HepG2 (cell line): ENCODE data around the gene COL18A1. TPM values are rescaled to one million over a fixed set of nuclear protein-coding genes. Genes with fewer than 3 reads are reported as not detected.

Experiments used
- ARID2 ChIP-seq: sonication (generic); formaldehyde crosslinking; IDR thresholded peaks from 2 replicates; pipeline ENCODE4 v1.8.1; 2022; ENCODE audit warnings: mild to moderate bottlenecking, missing genetic modification reagents, borderline replicate concordance
- ATF4 ChIP-seq, 2 experiments: fragments of 450-650 bp in 1 of 2; sonication (generic) in 1 of 2; formaldehyde crosslinking; IDR thresholded peaks; 2 replicates each; pipeline versions ENCODE4 v1.5.0 to v1.8.0; 2020 to 2022; ENCODE audit warnings: mild to moderate bottlenecking in 1 of 2, missing genetic modification reagents in 1 of 2
- FOXP4 ChIP-seq: sonication (generic); formaldehyde crosslinking; IDR thresholded peaks from 2 replicates; pipeline ENCODE4 v1.4.0; 2020; ENCODE audit warnings: missing genetic modification reagents
- MEIS1 ChIP-seq: sonication (generic); formaldehyde crosslinking; IDR thresholded peaks from 2 replicates; pipeline ENCODE4 v1.9.0; 2021; ENCODE audit warnings: mild to moderate bottlenecking, missing genetic modification reagents, moderate library complexity, borderline replicate concordance
- MTERF4 ChIP-seq: sonication (generic); formaldehyde crosslinking; IDR thresholded peaks from 2 replicates; pipeline ENCODE4 v1.8.0; 2023; ENCODE audit warnings: mild to moderate bottlenecking, missing genetic modification reagents
- RBM22 ChIP-seq: fragments of 200-400 bp; formaldehyde crosslinking; optimal IDR thresholded peaks from 2 replicates; pipeline ENCODE3; 2017; ENCODE audit warnings: mild to moderate bottlenecking, low read length, moderate library complexity
- RERE ChIP-seq: IDR thresholded peaks from 2 replicates; pipeline ENCODE4 v1.6.1; 2016; ENCODE audit warnings: low read depth, missing genetic modification reagents, missing compliant biosample characterization
- THAP11 ChIP-seq: IDR thresholded peaks from 2 replicates; pipeline ENCODE4 v1.6.1; 2016; ENCODE audit warnings: missing biosample characterization, missing genetic modification reagents
- THYN1 ChIP-seq: sonication (generic); formaldehyde crosslinking; IDR thresholded peaks from 2 replicates; pipeline ENCODE4 v1.8.1; 2023; ENCODE audit warnings: low read depth, mild to moderate bottlenecking, moderate library complexity, missing genetic modification reagents, borderline replicate concordance
- YEATS2 ChIP-seq: sonication (generic); formaldehyde crosslinking; IDR thresholded peaks from 2 replicates; pipeline ENCODE4 v1.4.0; 2020; ENCODE audit warnings: missing genetic modification reagents, borderline replicate concordance
- ZBTB10 ChIP-seq: sonication (generic); formaldehyde crosslinking; IDR thresholded peaks from 2 replicates; pipeline ENCODE4 v1.4.0; 2020; ENCODE audit warnings: missing genetic modification reagents, borderline replicate concordance
- ZFP1 ChIP-seq: IDR thresholded peaks from 2 replicates; pipeline ENCODE4 v1.6.1; 2016
- ZNF253 ChIP-seq: sonication (generic); formaldehyde crosslinking; IDR thresholded peaks from 2 replicates; pipeline ENCODE4 v1.8.0; 2022; ENCODE audit warnings: mild to moderate bottlenecking, missing genetic modification reagents, borderline replicate concordance
- ZNF839 ChIP-seq: sonication (generic); formaldehyde crosslinking; IDR thresholded peaks from 2 replicates; pipeline ENCODE4 v1.4.0; 2020; ENCODE audit warnings: missing genetic modification reagents, mild to moderate bottlenecking, borderline replicate concordance
- polyA plus RNA-seq, 8 experiments: library from polyadenylated mRNA; depleted of rRNA in 3 of 8; stranded (reverse) in 7 of 8; unstranded in 1 of 8; fragments of >200 nt; fragmentation: Illumina TruSeq in 4 of 8; extraction: Trizol in 4 of 8; gene quantifications; 2 replicates each; pipeline versions ENCODE4 v1.2.1 to v1.2.3, GENCODE V29; 2011 to 2016; ENCODE audit warnings: low read depth in 4 of 8, missing spikeins in 1 of 8, mixed read lengths in 1 of 8; ENCODE audit not compliant: insufficient read depth in 1 of 8
- total RNA-seq, 5 experiments: library from RNA; depleted of rRNA; stranded (reverse); fragments of >200 nt; fragmentation: Illumina TruSeq; extraction: Trizol; gene quantifications; 2 replicates each; pipeline ENCODE4 v1.2.3, GENCODE V29; 2016; ENCODE audit warnings: low read depth in 1 of 5

The COL18A1 gene
- total and polyA plus RNA-seq, 2 of the 13 experiments (the other 11 are each of a cell fraction or from before 2014, with no cell fraction given) = 79.0 to 102 TPM

- TF ChIP-seq FOXP4 (CRISPR knock-in tag) (peak; percentile 68; the same call in 1 of the 2 replicates), THAP11 (peak; percentile 50), ATF4 (CRISPR knock-in tag; IDR thresholded peaks at IDR 0.05) (peak in 1 of 2 experiments; percentile 43; a peak in 2 of 4 replicates), ZNF253 (CRISPR knock-in tag) (no peak), ARID2 (CRISPR knock-in tag) (no peak), ZNF839 (no peak), MTERF4 (no peak), ZBTB10 (CRISPR knock-in tag) (peak; percentile 16; the same call in 1 of the 2 replicates), THYN1 (CRISPR knock-in tag) (no peak), RBM22 (peak; percentile 29), MEIS1 (CRISPR knock-in tag) (no peak), ZFP1 (CRISPR knock-in tag) (0 out of 2 replicates have a peak, but pooled peaks have one; percentile 69), RERE (CRISPR knock-in tag) (peak; percentile 79), YEATS2 (no peak)
Measured at GRCh38 chr21:45432575-45433255, 27.8 kb downstream of the COL18A1 start (continued).
